H9 (cell line): Measurements from ENCODE around the gene MBLAC1. TPM values are rescaled to one million over a fixed set of nuclear protein-coding genes. Genes with fewer than 3 reads are reported as not detected.

Source experiments
- DNase-seq: peaks from one replicate; pipeline ENCODE4 v3.0.0-alpha.2; 2017
- H2AFZ ChIP-seq: one replicate; pipeline ENCODE4 v1.6.1; 2013; ENCODE audit warnings: mild to moderate bottlenecking, low read length, control low read depth, moderate library complexity
- H2AK5ac ChIP-seq: 2 replicates; pipeline ENCODE4 v1.6.1; 2013; ENCODE audit warnings: low read length, control low read depth, mixed read lengths; ENCODE audit not compliant: insufficient read length
- H2BK120ac ChIP-seq: one replicate; pipeline ENCODE4 v1.6.1; 2013; ENCODE audit warnings: low read depth, mild to moderate bottlenecking, low read length, control low read depth, inconsistent platforms; ENCODE audit not compliant: poor library complexity, severe bottlenecking
- H2BK12ac ChIP-seq: 2 replicates; pipeline ENCODE4 v1.6.1; 2013; ENCODE audit warnings: low read length, control low read depth, mixed read lengths, low read depth; ENCODE audit not compliant: insufficient read length
- H2BK15ac ChIP-seq: 2 replicates; pipeline ENCODE4 v1.6.1; 2013; ENCODE audit warnings: low read depth, low read length, control low read depth
- H2BK20ac ChIP-seq: one replicate; pipeline ENCODE4 v1.6.1; 2013; ENCODE audit warnings: low read depth, mild to moderate bottlenecking, low read length, control low read depth, inconsistent platforms; ENCODE audit not compliant: poor library complexity, severe bottlenecking
- H2BK5ac ChIP-seq: 2 replicates; pipeline ENCODE4 v1.6.1; 2013; ENCODE audit warnings: low read length, control low read depth, mixed read lengths; ENCODE audit not compliant: insufficient read length
- H3K14ac ChIP-seq: 2 replicates; pipeline ENCODE4 v1.6.1; 2013; ENCODE audit warnings: low read length, control low read depth; ENCODE audit not compliant: insufficient read depth
- H3K18ac ChIP-seq: 2 replicates; pipeline ENCODE4 v1.6.1; 2013; ENCODE audit warnings: low read depth, mild to moderate bottlenecking, mixed read lengths, low read length, control low read depth; ENCODE audit not compliant: insufficient read length
- H3K23ac ChIP-seq: 2 replicates; pipeline ENCODE4 v1.6.1; 2013; ENCODE audit warnings: low read length, control low read depth, mixed read lengths, low read depth; ENCODE audit not compliant: insufficient read length
- H3K23me2 ChIP-seq: 2 replicates; pipeline ENCODE4 v1.6.1; 2013; ENCODE audit warnings: low read depth, mild to moderate bottlenecking, mixed read lengths, low read length, control low read depth; ENCODE audit not compliant: insufficient read length, poor library complexity, severe bottlenecking
- H3K27ac ChIP-seq: 2 replicates; pipeline ENCODE4 v1.5.1; 2013; ENCODE audit warnings: low read length, control low read depth, mixed read lengths, low read depth; ENCODE audit not compliant: insufficient read length
- H3K27me3 ChIP-seq: 2 replicates; pipeline ENCODE4 v1.6.1; 2013; ENCODE audit warnings: low read length, control low read depth, inconsistent platforms; ENCODE audit not compliant: insufficient read depth
- H3K4ac ChIP-seq: 2 replicates; pipeline ENCODE4 v1.6.1; 2013; ENCODE audit warnings: low read depth, mild to moderate bottlenecking, control low read depth, inconsistent platforms, low read length, moderate library complexity
- H3K4me1 ChIP-seq: 2 replicates; pipeline ENCODE4 v1.6.1; 2013; ENCODE audit warnings: low read length, control low read depth, inconsistent platforms; ENCODE audit not compliant: insufficient read depth
- H3K4me2 ChIP-seq: 2 replicates; pipeline ENCODE4 v1.6.1; 2013; ENCODE audit warnings: low read length, control low read depth, mixed read lengths; ENCODE audit not compliant: insufficient read length, insufficient read depth
- H3K56ac ChIP-seq: 2 replicates; pipeline ENCODE4 v1.6.1; 2013; ENCODE audit warnings: low read depth, mild to moderate bottlenecking, mixed read lengths, low read length, control low read depth; ENCODE audit not compliant: insufficient read length
- H3K79me1 ChIP-seq: 2 replicates; pipeline ENCODE4 v1.6.1; 2013; ENCODE audit warnings: low read depth, mild to moderate bottlenecking, moderate library complexity, low read length, control low read depth, inconsistent platforms; ENCODE audit not compliant: insufficient read depth, poor library complexity, severe bottlenecking
- H3K79me2 ChIP-seq: 2 replicates; pipeline ENCODE4 v1.6.1; 2013; ENCODE audit warnings: low read length, control low read depth, inconsistent platforms; ENCODE audit not compliant: insufficient read depth
- H3K9ac ChIP-seq: 2 replicates; pipeline ENCODE4 v1.6.1; 2013; ENCODE audit warnings: low read length, control low read depth, mixed read lengths; ENCODE audit not compliant: insufficient read length; ENCODE audit errors: extremely low read depth
- H3K9me3 ChIP-seq: one replicate; pipeline ENCODE4 v1.6.1; 2013; ENCODE audit warnings: low read depth, low read length, inconsistent platforms; ENCODE audit not compliant: control insufficient read depth
- H3T11ph ChIP-seq: one replicate; pipeline ENCODE4 v1.6.1; 2013; ENCODE audit warnings: mild to moderate bottlenecking, low read length, control low read depth, inconsistent platforms
- H4K20me1 ChIP-seq: one replicate; pipeline ENCODE4 v1.6.1; 2013; ENCODE audit not compliant: control insufficient read depth, insufficient read length, insufficient read depth
- H4K5ac ChIP-seq: 2 replicates; pipeline ENCODE4 v1.6.1; 2013; ENCODE audit warnings: low read depth, mild to moderate bottlenecking, mixed read lengths, low read length, control low read depth; ENCODE audit not compliant: insufficient read length
- H4K8ac ChIP-seq: replicated peaks from 2 replicates; pipeline ENCODE4 v1.6.1; 2013; ENCODE audit warnings: low read length, control low read depth, mixed read lengths, low read depth; ENCODE audit not compliant: insufficient read length
- H4K91ac ChIP-seq: 2 replicates; pipeline ENCODE4 v1.6.1; 2013; ENCODE audit warnings: low read depth, mild to moderate bottlenecking, moderate library complexity, mixed read lengths, low read length, control low read depth; ENCODE audit not compliant: insufficient read length
- H3K27ac Mint-ChIP-seq, 3 experiments: 2 replicates in 2 of 3; 3 replicates in 1 of 3; pipeline ENCODE4 v1.8.0; 2020 to 2021; ENCODE audit warnings: mixed read lengths in 3 of 3, mild to moderate bottlenecking in 1 of 3, moderate library complexity in 1 of 3
- H3K27me3 Mint-ChIP-seq: 2 replicates; pipeline ENCODE4 v1.8.0; 2021; ENCODE audit warnings: low read depth, mild to moderate bottlenecking, moderate library complexity, mixed read lengths
- H3K36me3 Mint-ChIP-seq, 3 experiments: 2 replicates in 2 of 3; 3 replicates in 1 of 3; pipeline ENCODE4 v1.8.0; 2020 to 2021; ENCODE audit warnings: low read depth in 3 of 3, mixed read lengths in 3 of 3; ENCODE audit not compliant: insufficient read depth in 1 of 3
- H3K4me1 Mint-ChIP-seq, 2 experiments: 2 replicates each; pipeline ENCODE4 v1.8.0; 2020; ENCODE audit warnings: mixed read lengths in 2 of 2
- H3K4me3 Mint-ChIP-seq, 2 experiments: 2 replicates in 1 of 2; 3 replicates in 1 of 2; pipeline ENCODE4 v1.8.0; 2020 to 2021; ENCODE audit warnings: mild to moderate bottlenecking in 2 of 2, mixed read lengths in 2 of 2, moderate library complexity in 1 of 2
- H3K9me3 Mint-ChIP-seq, 2 experiments: 2 replicates in 1 of 2; 3 replicates in 1 of 2; pipeline ENCODE4 v1.8.0; 2020; ENCODE audit warnings: mild to moderate bottlenecking in 2 of 2, mixed read lengths in 2 of 2, moderate library complexity in 1 of 2
- WGBS: extraction: QIAGEN DNeasy Blood & Tissue Kit; methylation state at CpG from one replicate; pipeline ENCODE4 v1.1.7; 2013; ENCODE audit warnings: missing lambda C conversion rate, low lambda C conversion rate, mixed read lengths; ENCODE audit not compliant: insufficient read length; ENCODE audit errors: extremely low coverage; 5-methylcytosine and 5-hydroxymethylcytosine counted together
- total RNA-seq: library from RNA; stranded (reverse); gene quantifications from 2 replicates; pipeline ENCODE4 v1.2.1, GENCODE V29; 2021
- TF ChIP-seq, protein P1 (sequence below): fragments of 200-600 bp; sonication (generic); conservative IDR thresholded peaks from 3 replicates; pipeline ENCODE4 v1.8.0; 2021; ENCODE audit warnings: antibody characterized with exemption, mild to moderate bottlenecking

The MBLAC1 gene
- total RNA-seq, 1 experiment from 2014 or later, result 1.9 TPM

DNA sequence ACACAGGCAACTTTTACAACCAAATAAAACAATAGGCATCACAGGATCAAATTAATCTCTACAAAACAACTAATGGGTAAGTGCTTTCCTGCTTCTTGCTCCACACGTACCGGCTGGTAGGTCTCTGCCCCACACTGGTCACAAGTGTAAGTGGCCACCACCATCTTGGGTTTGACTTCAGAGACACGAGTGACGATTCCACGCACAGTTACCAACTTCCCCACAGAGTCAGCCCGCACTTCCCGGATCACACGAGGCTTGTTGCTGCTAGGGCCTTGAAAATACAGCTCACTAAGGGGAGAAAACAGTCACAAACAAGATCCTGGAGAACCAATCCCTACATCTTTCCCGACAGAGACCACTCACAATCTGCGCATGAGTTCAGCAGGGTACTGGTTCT lies 27.9 kb upstream of the MBLAC1 start:
- peak overlapping the region; percentile 18 for H3K27ac ChIP-seq

More for the DNA sequence above, 27.9 kb upstream of the MBLAC1 start:
- H3K79me2 ChIP-seq, result peaks cover 5% of the 10 kb centered on the region; the same call in 1 of the 2 replicates
- H3T11ph ChIP-seq, result no peak overlapping the region
- H3K4me1 ChIP-seq, result no peaks in the 10 kb centered on the region
- no peak overlapping the region for H3K56ac ChIP-seq
- DNase-seq, result no peak
- H3K9ac ChIP-seq, result peak overlapping the region; percentile 9
- no peaks in the 10 kb centered on the region for H3K27me3 ChIP-seq
- no peak overlapping the region for H2BK15ac ChIP-seq
- H3K23ac ChIP-seq, result no peak overlapping the region
- Mint-ChIP-seq H3K27ac (peak overlapping the region; percentile 95 to 99 (median 95); a peak in 6 of 7 replicates), H3K27me3 (no peaks in the 10 kb centered on the region; the same call in 1 of the 2 replicates), H3K9me3 (peaks cover 0 to 3% of the 10 kb centered on the region in 2 experiments; a peak in 1 of 5 replicates), H3K4me1 (peaks cover 20 to 34% of the 10 kb centered on the region in 2 experiments), H3K4me3 (peak overlapping the region; percentile 93 to 95), H3K36me3 (peaks cover 62 to 79% (median 74%) of the 10 kb centered on the region in 3 experiments)
- no peak overlapping the region for H2AK5ac ChIP-seq
- peaks cover 3% of the 10 kb centered on the region for H3K79me1 ChIP-seq
- no peak overlapping the region for H2BK12ac ChIP-seq
- TF ChIP-seq, protein P1, sequence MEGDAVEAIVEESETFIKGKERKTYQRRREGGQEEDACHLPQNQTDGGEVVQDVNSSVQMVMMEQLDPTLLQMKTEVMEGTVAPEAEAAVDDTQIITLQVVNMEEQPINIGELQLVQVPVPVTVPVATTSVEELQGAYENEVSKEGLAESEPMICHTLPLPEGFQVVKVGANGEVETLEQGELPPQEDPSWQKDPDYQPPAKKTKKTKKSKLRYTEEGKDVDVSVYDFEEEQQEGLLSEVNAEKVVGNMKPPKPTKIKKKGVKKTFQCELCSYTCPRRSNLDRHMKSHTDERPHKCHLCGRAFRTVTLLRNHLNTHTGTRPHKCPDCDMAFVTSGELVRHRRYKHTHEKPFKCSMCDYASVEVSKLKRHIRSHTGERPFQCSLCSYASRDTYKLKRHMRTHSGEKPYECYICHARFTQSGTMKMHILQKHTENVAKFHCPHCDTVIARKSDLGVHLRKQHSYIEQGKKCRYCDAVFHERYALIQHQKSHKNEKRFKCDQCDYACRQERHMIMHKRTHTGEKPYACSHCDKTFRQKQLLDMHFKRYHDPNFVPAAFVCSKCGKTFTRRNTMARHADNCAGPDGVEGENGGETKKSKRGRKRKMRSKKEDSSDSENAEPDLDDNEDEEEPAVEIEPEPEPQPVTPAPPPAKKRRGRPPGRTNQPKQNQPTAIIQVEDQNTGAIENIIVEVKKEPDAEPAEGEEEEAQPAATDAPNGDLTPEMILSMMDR, result no peak
- no CpG with 5 or more reads among the region's 10 CpGs for WGBS
- no peak overlapping the region for H2AFZ ChIP-seq
- H4K5ac ChIP-seq, result no peak overlapping the region
- H4K91ac ChIP-seq, result no peak overlapping the region
- H3K23me2 ChIP-seq, result no peaks in the 10 kb centered on the region
- H3K4me2 ChIP-seq, result no peak overlapping the region
- no peaks in the 10 kb centered on the region for H3K9me3 ChIP-seq
- H2BK20ac ChIP-seq, result no peak overlapping the region
- H4K20me1 ChIP-seq, result no peaks in the 10 kb centered on the region
- H4K8ac ChIP-seq, result no peak overlapping the region
- H3K4ac ChIP-seq, result no peak overlapping the region
- H2BK120ac ChIP-seq, result no peak overlapping the region
- H3K18ac ChIP-seq, result no peak overlapping the region
- H3K14ac ChIP-seq, result no peak overlapping the region
- no peak overlapping the region for H2BK5ac ChIP-seq
